Stimulated activated CD8-positive, alpha-beta memory T cell treated with anti-CD3 and anti-CD28 coated beads, Interleukin-7, amount 100 ng/mL, for 4 hours (primary cell): ENCODE measurements around the gene ANKRD63.
A peak's percentile ranks its signal among the peaks of the same experiment; 100 is the strongest.

Experiments
- DNase-seq, 2 donors: peaks; one replicate each; pipeline ENCODE4 v3.0.0-alpha.2; 2020; ENCODE audit warnings: low read depth in 2 of 2

Gene ANKRD63, protein sequence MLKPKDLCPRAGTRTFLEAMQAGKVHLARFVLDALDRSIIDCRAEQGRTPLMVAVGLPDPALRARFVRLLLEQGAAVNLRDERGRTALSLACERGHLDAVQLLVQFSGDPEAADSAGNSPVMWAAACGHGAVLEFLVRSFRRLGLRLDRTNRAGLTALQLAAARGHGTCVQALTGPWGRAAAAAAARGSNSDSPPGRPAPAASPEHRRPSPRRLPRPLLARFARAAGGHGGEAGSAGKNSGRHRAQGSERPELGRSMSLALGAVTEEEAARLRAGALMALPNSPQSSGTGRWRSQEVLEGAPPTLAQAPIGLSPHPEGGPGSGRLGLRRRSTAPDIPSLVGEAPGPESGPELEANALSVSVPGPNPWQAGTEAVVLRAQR

DNA sequence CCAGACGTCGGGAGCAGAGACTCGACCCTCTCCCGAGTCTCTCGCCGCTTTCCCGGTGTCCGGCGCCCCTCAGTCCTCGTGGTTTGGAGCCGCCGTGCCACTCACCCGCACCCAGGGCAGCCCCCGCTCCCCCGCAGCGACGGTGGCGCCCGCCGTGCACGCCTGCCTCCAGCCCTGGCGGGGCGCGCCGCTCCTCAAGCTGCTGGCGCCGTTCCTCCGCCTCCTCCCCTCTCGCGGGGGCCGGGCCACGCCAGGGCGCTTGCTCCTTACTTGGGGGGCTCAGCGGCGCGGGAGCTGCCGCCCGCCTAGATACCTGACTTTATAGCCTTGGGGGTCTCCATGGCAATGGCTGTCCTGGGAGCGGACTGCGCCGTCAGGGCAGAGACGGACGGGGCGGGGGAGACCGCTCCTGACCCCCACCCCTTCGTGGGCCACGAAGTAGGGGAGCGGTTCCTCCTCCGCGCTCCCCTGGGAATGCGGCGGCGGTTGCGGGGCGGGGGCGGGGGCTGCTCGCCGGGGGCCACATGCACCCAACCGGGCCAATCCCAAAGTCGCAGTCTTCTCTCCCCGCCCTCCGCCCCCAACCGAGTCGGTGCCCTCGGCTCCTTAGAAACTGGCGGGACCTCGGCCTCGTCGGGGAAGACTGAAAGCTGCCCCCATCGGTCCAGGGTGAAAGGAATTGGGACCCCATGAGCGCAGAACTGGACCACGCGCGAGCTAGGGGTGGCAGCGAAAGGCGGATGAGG is at the start of gene ANKRD63:
TSS of gene ANKRD63 (minus strand) at position 196 of the 746 bp plus-strand sequence. CDS start 478 bp downstream, outside the sequence.
- peak in 1 of 2 donors; percentile 35 for DNase-seq

- no peak for DNase-seq
Observed at GRCh38 chr15:40332113-40332781, 49.4 kb upstream of the ANKRD63 start.

GRCh38 chr15:40331637-40332036 is 48.8 kb upstream of the ANKRD63 start:
- DNase-seq: no peak

GRCh38 chr15:40331026-40331425 is 48.2 kb upstream of the ANKRD63 start:
- DNase-seq: no peak

DNA sequence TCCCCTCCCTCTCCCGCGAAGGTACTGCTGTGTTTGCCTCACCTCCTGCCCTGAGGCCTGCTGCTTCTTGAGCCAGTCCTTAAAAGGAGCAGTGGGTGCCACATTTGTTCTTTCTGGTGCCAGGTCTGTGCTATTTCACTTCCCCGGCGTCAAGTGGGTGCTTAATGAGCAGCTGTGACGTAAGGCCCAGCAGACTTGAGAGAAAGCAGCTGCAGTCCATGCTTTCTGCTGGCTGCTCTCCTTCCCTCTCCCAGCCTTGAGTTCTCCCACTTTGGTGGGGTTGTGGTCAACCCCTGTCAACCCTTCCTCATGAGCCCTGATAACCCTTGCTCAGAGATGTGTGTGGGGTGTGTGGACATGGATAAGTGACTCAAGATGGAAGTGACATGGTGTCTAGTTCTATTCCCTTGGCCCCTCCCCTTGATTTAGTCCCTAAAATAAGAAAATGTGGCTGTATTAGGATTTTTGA is 47.5 kb upstream of the ANKRD63 start:
- no peak for DNase-seq

DNA sequence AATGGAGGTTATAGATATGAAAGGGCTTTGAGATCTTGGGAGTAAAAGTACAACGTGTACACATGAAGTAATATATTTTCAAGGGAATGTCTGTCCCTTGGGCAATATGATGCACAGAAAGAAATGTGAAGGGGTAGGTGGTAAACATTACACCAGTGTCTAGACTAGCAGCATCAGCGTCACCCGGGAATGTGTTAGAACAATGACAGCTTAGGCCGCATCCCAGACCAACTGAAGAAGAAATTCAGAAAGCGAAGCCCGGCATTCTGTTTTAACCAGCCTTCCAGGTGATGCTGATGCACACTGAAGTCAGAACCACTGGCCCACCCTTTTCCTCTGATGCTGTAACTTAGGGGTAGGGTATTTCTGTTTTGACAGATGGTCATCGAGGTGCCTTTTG is 46.9 kb upstream of the ANKRD63 start:
- no peak for DNase-seq

DNA sequence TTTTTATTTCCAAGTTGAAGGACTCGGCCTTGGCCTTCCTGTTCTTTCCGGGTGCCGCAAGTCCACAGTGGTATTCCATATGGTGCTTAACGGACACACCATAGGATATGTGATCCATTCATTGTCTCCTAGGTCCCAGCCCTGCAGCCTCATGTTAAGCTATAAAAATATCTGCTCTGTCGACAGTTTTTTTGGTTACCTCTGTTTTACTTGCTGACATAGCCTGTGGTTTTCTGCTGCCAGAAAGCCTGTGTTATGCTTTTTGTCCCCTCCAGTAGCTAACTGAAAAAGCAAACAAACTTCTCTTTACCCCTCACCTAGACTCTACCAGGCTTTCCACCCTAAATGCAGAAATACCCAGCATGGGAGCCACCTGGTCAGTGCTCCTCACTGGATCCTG is 45.9 kb upstream of the ANKRD63 start:
- no peak for DNase-seq

DNA sequence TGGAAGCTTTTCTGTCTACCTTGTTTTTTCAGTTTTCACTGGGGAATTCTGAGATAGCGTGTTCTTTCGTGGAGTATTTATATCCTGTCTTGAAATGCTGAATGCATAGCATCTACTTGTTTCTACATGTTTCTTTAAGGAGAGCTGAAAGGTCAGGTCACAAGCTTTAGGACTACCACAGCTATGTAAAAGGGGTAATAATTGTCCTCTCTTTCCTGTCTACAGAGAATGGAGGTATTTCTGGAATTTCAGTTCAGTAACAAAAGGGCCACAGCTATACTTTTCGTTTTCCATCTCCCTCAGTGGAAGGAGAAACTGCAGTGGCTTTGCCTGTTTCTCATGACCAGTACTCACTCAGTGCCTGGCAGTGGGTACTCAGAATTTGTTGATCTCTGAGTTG is 45.3 kb upstream of the ANKRD63 start:
- DNase-seq: no peak

DNA sequence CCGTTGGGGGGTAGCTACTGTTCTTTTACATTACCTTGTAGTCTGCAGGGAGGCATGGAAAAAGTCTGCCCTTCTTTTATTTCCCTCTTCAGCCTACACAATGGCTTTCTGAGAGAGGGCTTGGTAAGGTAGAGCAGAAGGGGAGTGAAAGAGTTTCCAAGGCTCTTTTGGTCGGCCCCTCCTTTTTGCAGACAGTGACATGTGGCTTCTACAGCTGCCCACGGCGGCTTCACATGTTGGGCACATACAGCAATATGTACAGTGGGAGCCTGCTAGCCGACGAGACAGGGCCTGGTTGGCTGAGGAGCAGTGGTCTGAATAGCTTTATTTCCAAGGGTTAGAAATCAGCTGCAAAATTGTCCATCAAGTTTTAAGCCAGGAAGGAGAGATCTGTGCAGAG is 44.6 kb upstream of the ANKRD63 start:
- no peak for DNase-seq

DNA sequence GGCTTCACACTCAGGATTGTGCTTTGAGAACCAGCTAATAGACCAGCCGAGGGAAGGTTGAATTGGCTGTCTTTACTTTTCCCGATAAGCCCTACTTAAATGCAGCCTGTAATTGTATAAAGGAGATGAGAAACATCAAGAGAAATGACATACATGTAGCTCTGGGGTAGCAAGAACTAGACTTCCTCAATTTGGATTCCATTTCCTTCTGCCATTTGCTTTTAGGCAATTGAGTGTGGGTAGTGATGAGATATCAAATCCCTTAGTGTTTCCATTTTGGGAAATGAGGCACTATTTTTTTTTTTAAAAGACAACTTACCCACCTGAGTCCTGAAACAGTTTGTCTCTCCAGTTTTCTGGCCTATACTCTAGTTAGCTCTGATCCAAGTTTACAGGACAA is 42.8 kb upstream of the ANKRD63 start:
- DNase-seq: no peak

DNA sequence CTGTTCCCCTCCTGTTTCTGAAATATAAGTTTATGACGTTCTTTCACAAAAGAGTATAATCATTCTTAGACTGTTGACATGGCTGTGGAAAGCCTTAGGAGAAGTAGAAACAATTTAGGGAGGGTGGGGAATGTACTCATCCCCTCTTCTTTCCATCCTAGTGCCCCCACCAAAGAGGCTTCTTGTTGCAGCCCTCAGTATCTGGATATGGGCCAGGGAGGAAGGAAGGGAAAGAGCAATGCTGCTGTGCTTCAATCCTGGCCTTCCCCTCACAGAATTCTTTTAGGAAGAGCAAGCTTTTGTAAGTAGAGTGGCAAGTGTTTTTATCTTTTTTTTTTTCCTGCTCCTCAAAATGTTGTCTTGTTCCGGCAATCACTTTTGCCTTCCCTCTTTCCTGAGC is 42.3 kb upstream of the ANKRD63 start:
- no peak for DNase-seq

- no peak for DNase-seq
Observed at GRCh38 chr15:40323953-40324937, 41.4 kb upstream of the ANKRD63 start.

- DNase-seq: peak; percentile 85 to 93
Observed at GRCh38 chr15:40323239-40323952, 40.5 kb upstream of the ANKRD63 start, which contains the start of gene INAFM2. Gene INAFM2 (plus strand): TSS chr15:40323692. CDS start chr15:40324056, 364 bp downstream.

GRCh38 chr15:40322531-40323238 is 39.8 kb upstream of the ANKRD63 start:
- DNase-seq: no peak

DNA sequence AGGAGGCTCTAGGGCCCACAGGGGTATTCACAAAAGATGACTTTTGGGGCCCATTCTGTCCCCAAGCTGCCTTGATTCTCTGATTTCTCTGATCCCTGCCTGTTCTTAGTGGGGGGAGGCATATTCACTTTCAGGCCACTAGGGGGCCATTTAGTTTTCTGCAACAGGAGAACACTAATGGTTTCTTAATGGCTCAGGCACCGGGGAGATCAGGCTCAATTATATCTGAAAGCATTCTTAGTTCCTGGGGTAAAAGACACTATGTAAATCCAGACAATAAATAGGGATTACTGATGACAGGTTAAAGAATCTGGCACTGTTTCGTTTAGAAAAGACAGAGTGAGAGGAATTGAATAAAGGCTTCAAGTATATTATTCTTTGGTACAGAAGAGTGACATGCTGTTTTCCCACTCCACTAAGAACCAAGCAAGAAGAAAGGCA is 38.1 kb upstream of the ANKRD63 start:
- peak; percentile 34 to 39 for DNase-seq

DNA sequence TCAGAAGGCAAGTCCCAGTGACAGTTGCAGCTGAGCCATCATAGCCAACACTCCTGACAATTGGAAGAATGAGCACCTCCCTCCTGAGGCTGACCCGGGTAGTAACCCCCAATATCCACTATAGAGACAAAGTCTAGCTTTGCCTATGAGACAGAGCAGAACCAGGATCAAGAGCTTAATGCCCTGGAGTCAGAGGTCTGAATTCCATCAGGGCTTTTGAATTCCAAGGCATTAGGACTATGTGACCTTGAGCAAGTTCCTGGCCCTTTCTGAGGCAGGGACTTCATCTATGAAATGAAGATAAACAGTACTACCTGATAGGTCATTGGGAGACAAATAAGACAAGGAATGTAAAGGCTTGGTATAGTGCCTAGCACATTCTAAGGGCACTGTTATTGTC is 37.5 kb upstream of the ANKRD63 start:
- no peak for DNase-seq

DNA sequence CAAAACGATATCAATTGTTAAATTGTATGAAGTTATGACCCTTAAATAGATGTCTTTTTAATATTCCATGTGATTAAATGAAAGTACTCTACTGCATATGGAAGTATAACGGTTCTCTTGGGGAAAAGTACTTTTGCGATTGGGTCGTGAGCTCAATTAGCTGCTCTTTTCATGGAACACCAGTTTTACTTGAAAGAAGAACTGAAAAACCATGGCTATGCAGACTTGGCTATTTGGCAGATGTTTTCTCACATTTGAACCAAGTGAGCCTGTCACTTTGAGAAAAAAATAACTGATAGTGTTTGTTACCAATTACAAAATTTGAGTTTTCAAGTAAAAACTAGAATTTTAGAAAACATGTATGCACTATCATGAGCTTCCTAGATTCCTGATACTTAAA is 34.7 kb upstream of the ANKRD63 start:
- DNase-seq: no peak

GRCh38 chr15:40316931-40317330 is 34.1 kb upstream of the ANKRD63 start:
- DNase-seq: no peak

DNA sequence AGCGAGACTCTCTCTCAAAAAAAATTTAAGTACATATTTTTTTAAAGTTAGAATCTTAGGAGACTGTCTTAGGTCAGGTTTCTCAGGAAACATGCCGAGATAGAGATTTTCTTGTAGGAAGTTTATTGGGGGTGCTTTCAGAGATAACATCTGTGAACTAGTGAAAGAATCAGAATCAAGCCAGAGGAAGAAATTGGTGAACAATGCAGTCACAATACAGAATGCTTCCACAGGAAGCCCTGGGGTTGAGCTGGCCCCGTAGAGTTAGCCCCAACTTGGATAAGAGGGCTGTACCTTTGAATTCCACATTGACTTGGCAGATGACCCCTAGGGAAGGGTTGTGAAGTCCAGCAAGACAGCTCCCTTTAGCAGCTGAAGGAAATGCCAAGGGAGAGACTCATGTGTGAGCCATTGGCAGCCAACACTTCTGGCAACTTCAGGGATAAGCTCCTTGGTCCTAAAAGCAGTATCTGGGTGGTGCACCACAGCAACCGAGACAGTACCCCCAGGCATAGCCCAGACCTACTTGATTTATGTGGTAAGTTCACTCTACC is 31.9 kb upstream of the ANKRD63 start:
- no peak for DNase-seq
